CD4-positive, alpha-beta memory T cell (primary cell): ENCODE measurements around the gene PIP4K2A. TPM values are rescaled to one million over a fixed set of nuclear protein-coding genes. Genes with fewer than 3 reads are reported as not detected.
A peak's percentile ranks its signal among the peaks of the same experiment; 100 is the strongest.

Experiments
- CTCF ChIA-PET: fragments of 350-600 bp; sonication (Branson Sonifier 250); formaldehyde crosslinking; loops from one replicate; lab custom pipeline; 2021; ENCODE audit warnings: inconsistent platforms; ENCODE audit not compliant: partially characterized antibody; lab: Charles Lee
- POLR2A ChIA-PET: fragments of 350-600 bp; sonication (Branson Sonifier 250); formaldehyde crosslinking; loops from one replicate; lab custom pipeline; 2021; ENCODE audit not compliant: partially characterized antibody; lab: Charles Lee
- DNase-seq, 5 donors: peaks; one replicate each; pipeline versions ENCODE4 v3.0.0 to v3.0.0-alpha.2; 2020 to 2022; ENCODE audit warnings: mixed read lengths in 1 of 5
- H3K27ac ChIP-seq: one replicate; pipeline ENCODE4 v1.7.0; 2013; ENCODE audit warnings: low read depth, low read length
- H3K27me3 ChIP-seq: 2 replicates; pipeline ENCODE4 v1.7.0; 2013; ENCODE audit warnings: mild to moderate bottlenecking, low read length, moderate library complexity; ENCODE audit not compliant: insufficient read depth
- H3K36me3 ChIP-seq: 2 replicates; pipeline ENCODE4 v1.7.0; 2013; ENCODE audit warnings: mild to moderate bottlenecking, low read length, moderate library complexity; ENCODE audit not compliant: insufficient read depth
- H3K4me1 ChIP-seq: 2 replicates; pipeline ENCODE4 v1.7.0; 2013; ENCODE audit warnings: mild to moderate bottlenecking, low read length, moderate library complexity; ENCODE audit not compliant: insufficient read depth
- H3K4me3 ChIP-seq, 2 donors: one replicate each; pipeline ENCODE4 v1.7.0; 2013; ENCODE audit warnings: low read length in 2 of 2, mild to moderate bottlenecking in 1 of 2
- H3K9me3 ChIP-seq, 2 donors: one replicate each; pipeline ENCODE4 v1.7.0; 2013; ENCODE audit warnings: low read length in 2 of 2, control low read depth in 1 of 2; ENCODE audit not compliant: control insufficient read depth in 1 of 2
- H3K27ac Mint-ChIP-seq, 7 donors: one replicate each; pipeline ENCODE4 v1.8.0; 2020 to 2021; ENCODE audit warnings: mixed read lengths in 7 of 7, mild to moderate bottlenecking in 6 of 7, inconsistent platforms in 3 of 7, moderate library complexity in 3 of 7
- H3K27me3 Mint-ChIP-seq, 2 donors: one replicate each; pipeline ENCODE4 v1.8.0; 2020 to 2021; ENCODE audit warnings: mixed read lengths in 2 of 2
- H3K36me3 Mint-ChIP-seq, 2 donors: one replicate each; pipeline ENCODE4 v1.8.0; 2020 to 2021; ENCODE audit warnings: mixed read lengths in 2 of 2, inconsistent platforms in 1 of 2, mild to moderate bottlenecking in 1 of 2
- H3K4me1 Mint-ChIP-seq, 4 donors: one replicate each; pipeline ENCODE4 v1.8.0; 2020 to 2021; ENCODE audit warnings: mixed read lengths in 4 of 4, mild to moderate bottlenecking in 1 of 4
- H3K4me3 Mint-ChIP-seq, 8 donors: one replicate each; pipeline ENCODE4 v1.8.0; 2020 to 2021; ENCODE audit warnings: mixed read lengths in 8 of 8, mild to moderate bottlenecking in 7 of 8, moderate library complexity in 6 of 8, inconsistent platforms in 3 of 8
- H3K9me3 Mint-ChIP-seq, 8 donors: one replicate each; pipeline ENCODE4 v1.8.0; 2020 to 2021; ENCODE audit warnings: mixed read lengths in 8 of 8, mild to moderate bottlenecking in 5 of 8, inconsistent platforms in 3 of 8, moderate library complexity in 1 of 8
- intact Hi-C: fragments of 100-400 bp; cut with micrococcal nuclease; formaldehyde crosslinking; loops from one replicate; pipeline ENCODE4 v1.15.1; 2023
- polyA plus RNA-seq, 2 donors: library from polyadenylated mRNA; unstranded; fragments of 300-500 nt; fragmentation: Illumina TruSeq; gene quantifications; one replicate each; pipeline ENCODE4 v1.2.3, GENCODE V29; 2021
- total RNA-seq, 2 experiments: library from RNA; stranded (reverse); gene quantifications; one replicate each; pipeline ENCODE4 v1.2.3, GENCODE V29; 2021

Gene PIP4K2A
- total and polyA plus RNA-seq, 4 experiments from 2014 or later = 33.4 to 179 (median 129) TPM

DNA sequence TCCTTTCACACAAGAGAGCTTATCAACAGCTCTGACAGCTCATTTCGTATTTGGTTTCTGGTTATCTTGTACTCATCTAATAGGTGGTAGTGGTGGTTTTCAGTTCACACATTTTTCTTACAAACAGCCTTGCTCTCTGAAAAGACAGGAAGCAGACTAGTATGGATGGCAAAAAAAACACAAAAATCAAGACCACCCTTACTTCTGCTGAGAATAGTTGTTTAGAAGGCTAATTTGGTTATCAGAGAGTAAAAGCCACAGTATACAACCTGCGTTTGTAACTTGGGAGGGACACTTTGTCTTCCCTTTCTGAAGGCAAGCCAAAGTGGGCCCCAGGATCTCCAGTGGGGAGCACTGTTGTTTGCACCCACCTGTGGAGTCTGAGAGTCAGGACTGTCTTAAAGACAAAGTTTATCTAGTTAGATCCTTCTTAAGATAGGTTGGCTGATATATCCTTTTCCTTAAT is 68.0 kb downstream of the PIP4K2A start:
- Histone ChIP-seq H3K27ac (peak overlapping the region; percentile 61), H3K27me3 (no peaks in the 10 kb centered on the region), H3K9me3 (no peaks in the 10 kb centered on the region), H3K4me1 (peaks cover 100% of the 10 kb centered on the region), H3K36me3 (no peaks in the 10 kb centered on the region), H3K4me3 (peak overlapping the region; percentile 32 to 48)
- CTCF ChIA-PET = interaction anchor here (0.5 to 3.2 kb wide), 15 partner anchors 9 to 342 kb away, joined by 3 to 18 read pairs (median 4); no protein-coding TSS in a partner anchor
- intact Hi-C loops = loop anchor here (1.0 to 5.0 kb wide), 4 partner anchors 9 to 341 kb away; no protein-coding TSS in a partner anchor
- POLR2A ChIA-PET = interaction anchor here (0.6 to 34.5 kb wide), 10 partner anchors 9 to 171 kb away, joined by 3 to 895 read pairs (median 18); partner anchors contain the start of gene PIP4K2A
- DNase-seq = peak; percentile 57 to 76 (median 69)
- Mint-ChIP-seq H3K27me3 (no peaks in the 10 kb centered on the region), H3K36me3 (peaks cover 14 to 25% of the 10 kb centered on the region in 2 donors), H3K4me3 (peak overlapping the region; percentile 50 to 91 (median 76)), H3K27ac (peak overlapping the region; percentile 85 to 96 (median 95)), H3K4me1 (peaks cover 82 to 96% (median 89%) of the 10 kb centered on the region in 4 donors), H3K9me3 (no peaks in the 10 kb centered on the region)

GRCh38 chr10:22644222-22644621 is 70.2 kb downstream of the PIP4K2A start:
- CTCF ChIA-PET = interaction anchor here (1.5 kb wide), 1 partner anchor 12 kb away, joined by 3 read pairs; no protein-coding TSS in a partner anchor
- H3K9me3 ChIP-seq = no peaks in the 10 kb centered on the region
- H3K27ac ChIP-seq = peak overlapping the region; percentile 24
- Mint-ChIP-seq H3K36me3 (peaks cover 10 to 24% of the 10 kb centered on the region in 2 donors), H3K4me3 (peak overlapping the region in 7 of 8 donors; percentile 57 to 81 (median 69)), H3K27me3 (no peaks in the 10 kb centered on the region), H3K27ac (peak overlapping the region; percentile 70 to 95 (median 92)), H3K9me3 (no peaks in the 10 kb centered on the region), H3K4me1 (peaks cover 70 to 93% (median 80%) of the 10 kb centered on the region in 4 donors)
- POLR2A ChIA-PET = interaction anchor here (1.2 to 34.5 kb wide), 3 partner anchors 9 to 25 kb away, joined by 3 to 895 read pairs (median 22); no protein-coding TSS in a partner anchor
- no peaks in the 10 kb centered on the region for H3K36me3 ChIP-seq
- DNase-seq = no peak
- no peak overlapping the region for H3K4me3 ChIP-seq
- H3K4me1 ChIP-seq = peaks cover 100% of the 10 kb centered on the region
- intact Hi-C loops = no loop called here
- H3K27me3 ChIP-seq = no peaks in the 10 kb centered on the region

DNA sequence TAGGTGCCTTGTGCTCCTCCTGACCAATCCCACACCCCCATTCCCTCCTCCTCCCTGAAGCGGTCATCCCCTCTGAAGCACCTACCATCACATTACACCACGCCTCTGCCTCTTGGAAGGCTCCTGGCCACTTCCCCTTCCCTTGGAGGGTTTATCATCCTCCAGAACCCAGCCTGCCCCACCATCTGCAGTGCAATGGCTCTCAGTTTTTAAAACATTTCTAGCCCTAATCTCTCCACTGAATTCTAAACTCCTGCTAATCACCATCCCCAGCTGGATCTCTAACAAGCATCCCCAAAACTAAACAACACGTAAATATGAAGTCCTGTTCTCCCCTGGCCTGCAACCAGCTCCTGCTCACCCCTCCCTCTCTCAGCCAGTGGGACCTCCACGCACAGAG is 70.6 kb downstream of the PIP4K2A start:
- Histone ChIP-seq H3K27me3 (no peaks in the 10 kb centered on the region), H3K4me1 (peaks cover 100% of the 10 kb centered on the region), H3K36me3 (no peaks in the 10 kb centered on the region), H3K27ac (peak overlapping the region; percentile 13), H3K4me3 (no peak overlapping the region), H3K9me3 (no peaks in the 10 kb centered on the region)
- no peak for DNase-seq
- Mint-ChIP-seq H3K27ac (peak overlapping the region; percentile 70 to 95 (median 92)), H3K27me3 (no peaks in the 10 kb centered on the region), H3K36me3 (peaks cover 10 to 24% of the 10 kb centered on the region in 2 donors), H3K9me3 (no peaks in the 10 kb centered on the region), H3K4me1 (peaks cover 71 to 93% (median 80%) of the 10 kb centered on the region in 4 donors), H3K4me3 (peak overlapping the region in 7 of 8 donors; percentile 57 to 81 (median 69))
- ChIA-PET CTCF (interaction anchor here (1.5 kb wide), 1 partner anchor 12 kb away, joined by 3 read pairs; no protein-coding TSS in a partner anchor), POLR2A (interaction anchor here (1.2 to 34.5 kb wide), 2 partner anchors 10 to 25 kb away, joined by 3 to 895 read pairs; no protein-coding TSS in a partner anchor)
- intact Hi-C loops = no loop called here

DNA sequence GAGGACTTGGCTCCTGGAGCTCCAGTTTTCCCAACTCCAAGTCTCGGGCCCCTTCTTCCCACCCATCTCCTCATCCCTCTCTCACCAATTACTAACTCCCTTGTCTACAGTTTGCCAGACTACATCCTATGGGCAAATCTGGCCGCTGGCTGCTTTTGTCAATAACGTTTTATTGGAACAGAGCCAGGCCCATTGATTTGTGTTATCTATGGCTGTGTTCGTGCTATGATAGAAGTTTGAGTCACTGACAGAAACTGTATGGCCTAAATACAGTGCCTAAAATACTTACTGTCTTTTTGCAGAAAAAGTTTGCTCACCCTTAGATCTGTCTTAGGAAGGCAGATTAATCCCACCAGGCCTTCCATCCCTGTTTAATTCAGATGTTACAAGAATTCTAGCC is 71.3 kb downstream of the PIP4K2A start:
- Mint-ChIP-seq H3K27ac (peak overlapping the region; percentile 37 to 95 (median 83)), H3K9me3 (no peaks in the 10 kb centered on the region), H3K4me3 (peak overlapping the region in 7 of 8 donors; percentile 11 to 81 (median 66)), H3K27me3 (no peaks in the 10 kb centered on the region), H3K4me1 (peaks cover 67 to 93% (median 79%) of the 10 kb centered on the region in 4 donors), H3K36me3 (peaks cover 10 to 24% of the 10 kb centered on the region in 2 donors)
- intact Hi-C loops = no loop called here
- no peaks in the 10 kb centered on the region for H3K36me3 ChIP-seq
- H3K9me3 ChIP-seq = no peaks in the 10 kb centered on the region
- ChIA-PET CTCF (interaction anchor here (1.0 to 1.5 kb wide), 3 partner anchors 11 to 40 kb away, joined by 3 read pairs; no protein-coding TSS in a partner anchor), POLR2A (interaction anchor here (0.8 to 34.5 kb wide), 3 partner anchors 10 to 206 kb away, joined by 3 to 895 read pairs (median 3); no protein-coding TSS in a partner anchor)
- H3K27me3 ChIP-seq = no peaks in the 10 kb centered on the region
- peak overlapping the region; percentile 13 for H3K27ac ChIP-seq
- peaks cover 100% of the 10 kb centered on the region for H3K4me1 ChIP-seq
- peak in 1 of 5 donors; percentile 38 for DNase-seq
- no peak overlapping the region for H3K4me3 ChIP-seq

DNA sequence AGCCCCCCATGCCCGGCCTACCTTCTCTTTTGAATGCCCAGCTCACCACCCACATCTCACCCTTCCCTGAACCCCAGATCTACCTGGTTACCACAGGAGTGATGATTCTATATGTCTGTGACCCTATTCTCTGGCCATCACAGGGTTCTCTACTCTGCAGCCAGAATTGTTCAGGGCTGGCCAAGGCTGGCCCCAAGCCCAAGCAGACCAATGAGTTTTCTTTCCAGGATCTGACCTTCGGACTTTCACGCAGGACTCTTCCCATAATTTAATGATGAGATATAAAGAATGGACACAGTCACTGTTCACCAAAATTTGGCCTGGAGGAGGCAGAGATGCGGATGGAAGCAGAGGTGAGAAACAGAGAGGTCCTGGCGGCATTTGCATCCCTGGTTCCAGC is 72.6 kb downstream of the PIP4K2A start:
- H3K4me1 ChIP-seq = peaks cover 100% of the 10 kb centered on the region
- Mint-ChIP-seq H3K4me1 (peaks cover 64 to 93% (median 78%) of the 10 kb centered on the region in 4 donors), H3K27me3 (no peaks in the 10 kb centered on the region), H3K36me3 (peaks cover 17 to 29% of the 10 kb centered on the region in 2 donors), H3K27ac (peak overlapping the region; percentile 14 to 88 (median 85)), H3K9me3 (no peaks in the 10 kb centered on the region), H3K4me3 (peak overlapping the region in 6 of 8 donors; percentile 13 to 61 (median 53))
- CTCF ChIA-PET = interaction anchor here (1.0 to 1.2 kb wide), 4 partner anchors 15 to 41 kb away, joined by 3 to 5 read pairs (median 3); no protein-coding TSS in a partner anchor
- H3K36me3 ChIP-seq = no peaks in the 10 kb centered on the region
- no peak for DNase-seq
- no peaks in the 10 kb centered on the region for H3K9me3 ChIP-seq
- intact Hi-C loops = loop anchor here (1.0 kb wide), 1 partner anchor 7 kb away; no protein-coding TSS in a partner anchor
- no peaks in the 10 kb centered on the region for H3K27me3 ChIP-seq
- POLR2A ChIA-PET = interaction anchor here (0.5 to 34.5 kb wide), 4 partner anchors 9 to 23 kb away, joined by 4 to 895 read pairs (median 5); no protein-coding TSS in a partner anchor
- H3K27ac ChIP-seq = no peak overlapping the region
- no peak overlapping the region for H3K4me3 ChIP-seq

DNA sequence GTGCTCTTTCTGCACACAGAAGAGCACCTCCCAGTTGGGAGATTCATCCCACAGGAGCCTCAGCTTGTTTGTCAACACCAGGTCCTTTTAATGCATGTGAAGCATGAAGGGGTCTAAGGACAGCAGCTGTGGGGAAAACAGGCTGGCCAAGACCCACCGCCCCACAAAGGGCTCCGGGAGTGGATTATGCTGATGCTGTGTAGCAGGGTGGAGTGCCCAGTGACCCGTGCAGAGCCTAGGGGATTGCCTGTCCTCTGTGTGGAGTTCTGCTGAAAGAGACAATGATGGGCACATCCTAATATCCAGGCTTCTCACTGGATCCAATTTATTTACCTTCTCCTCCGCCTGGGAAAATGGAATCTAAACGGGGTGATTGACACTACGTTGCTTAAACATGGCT is 74.0 kb downstream of the PIP4K2A start:
- peak overlapping the region in 2 of 7 donors; percentile 22 to 83 for H3K27ac Mint-ChIP-seq

More for the DNA sequence above, 74.0 kb downstream of the PIP4K2A start:
- no peak for DNase-seq
- no peak overlapping the region for H3K27ac ChIP-seq
- H3K9me3 ChIP-seq = no peaks in the 10 kb centered on the region
- POLR2A ChIA-PET = interaction anchor here (0.8 to 34.5 kb wide), 3 partner anchors 14 to 26 kb away, joined by 4 to 895 read pairs (median 5); no protein-coding TSS in a partner anchor
- no peaks in the 10 kb centered on the region for H3K36me3 ChIP-seq
- Mint-ChIP-seq H3K27me3 (no peaks in the 10 kb centered on the region), H3K4me1 (peaks cover 67 to 95% (median 81%) of the 10 kb centered on the region in 4 donors), H3K36me3 (peaks cover 25 to 34% of the 10 kb centered on the region in 2 donors), H3K9me3 (peaks cover 0 to 3% (median 0%) of the 10 kb centered on the region in 8 donors), H3K4me3 (peak overlapping the region in 2 of 8 donors; percentile 52 to 63)
- H3K4me1 ChIP-seq = peaks cover 100% of the 10 kb centered on the region
- no peak overlapping the region for H3K4me3 ChIP-seq
- no peaks in the 10 kb centered on the region for H3K27me3 ChIP-seq
- intact Hi-C loops = no loop called here
- CTCF ChIA-PET = interaction anchor here (1.0 kb wide), 1 partner anchor 19 kb away, joined by 5 read pairs; no protein-coding TSS in a partner anchor
